Activated T-cell treated with anti-CD3 and anti-CD28 coated beads, Interleukin-2, amount 50 U/mL, for 72 hours (primary cell): Measurements from ENCODE around the gene GRID1. TPM values are rescaled to one million over a fixed set of nuclear protein-coding genes. Genes with fewer than 3 reads are reported as not detected.

Experiments used
- ATAC-seq, 2 donors: fragments of 150-1000 bp; cut with Tn5 transposase; replicated peaks in 1 of 2; 2 replicates each; pipeline ENCODE4 v1.10.0; 2021; ENCODE audit warnings: moderate library complexity in 2 of 2, mild to moderate bottlenecking in 1 of 2
- DNase-seq, 2 donors: peaks; one replicate each; pipeline ENCODE4 v3.0.0; 2021 to 2022; ENCODE audit warnings: mixed read lengths in 1 of 2
- H3K27ac Mint-ChIP-seq: one replicate; pipeline ENCODE4 v1.8.0; 2022; ENCODE audit warnings: mild to moderate bottlenecking, moderate library complexity, mixed read lengths
- H3K27me3 Mint-ChIP-seq: one replicate; pipeline ENCODE4 v1.8.0; 2022; ENCODE audit warnings: low read depth, mixed read lengths
- H3K36me3 Mint-ChIP-seq, 2 donors: one replicate each; pipeline ENCODE4 v1.8.0; 2022; ENCODE audit warnings: mixed read lengths in 2 of 2, mild to moderate bottlenecking in 1 of 2; ENCODE audit not compliant: insufficient read depth in 2 of 2
- H3K4me1 Mint-ChIP-seq: one replicate; pipeline ENCODE4 v1.8.0; 2022; ENCODE audit warnings: low read depth, mixed read lengths
- H3K4me3 Mint-ChIP-seq, 2 donors: one replicate each; pipeline ENCODE4 v1.8.0; 2022; ENCODE audit warnings: mild to moderate bottlenecking in 2 of 2, mixed read lengths in 2 of 2, moderate library complexity in 2 of 2
- H3K9me3 Mint-ChIP-seq, 2 donors: one replicate each; pipeline ENCODE4 v1.8.0; 2022; ENCODE audit warnings: mixed read lengths in 2 of 2
- total RNA-seq, 2 donors: library from RNA; stranded (reverse); gene quantifications; one replicate each; pipeline ENCODE4 v1.2.3, GENCODE V29; 2022

GRID1 gene
- total RNA-seq, 2 donors from 2014 or later, result not detected

GRCh38 chr10:86258499-86258898, 108.1 kb downstream of the GRID1 start:
- DNase-seq, result no peak
- Mint-ChIP-seq H3K4me1 (no peaks in the 10 kb centered on the region), H3K27ac (no peak overlapping the region), H3K27me3 (peaks cover 33% of the 10 kb centered on the region), H3K9me3 (no peaks in the 10 kb centered on the region), H3K36me3 (no peaks in the 10 kb centered on the region), H3K4me3 (no peak overlapping the region)
- ATAC-seq, result no peak

DNA sequence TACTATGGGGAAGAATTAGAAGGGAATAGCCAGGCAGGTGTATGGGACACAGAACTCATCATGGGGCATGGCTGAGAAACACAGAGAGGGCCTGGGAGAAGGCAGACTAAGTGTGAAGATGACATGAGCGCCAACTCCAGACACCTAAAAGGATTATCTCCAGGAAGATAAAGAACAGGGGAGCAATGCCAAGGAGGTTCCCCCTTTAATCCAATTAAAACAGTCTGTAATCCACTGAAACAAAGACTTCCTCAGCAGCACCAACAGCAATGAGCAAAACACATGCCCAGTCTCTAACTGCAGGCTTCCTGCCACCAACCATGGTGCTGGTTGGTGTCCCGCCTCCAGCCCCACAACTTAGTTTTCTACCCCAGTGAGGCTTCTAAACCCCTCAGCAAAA, 108.9 kb downstream of the GRID1 start:
- H3K27me3 Mint-ChIP-seq, result peaks cover 29% of the 10 kb centered on the region
- no peak for DNase-seq
- H3K4me3 Mint-ChIP-seq, result no peak overlapping the region
- no peaks in the 10 kb centered on the region for H3K9me3 Mint-ChIP-seq
- H3K4me1 Mint-ChIP-seq, result no peaks in the 10 kb centered on the region
- no peaks in the 10 kb centered on the region for H3K36me3 Mint-ChIP-seq
- no peak for ATAC-seq
- no peak overlapping the region for H3K27ac Mint-ChIP-seq

DNA sequence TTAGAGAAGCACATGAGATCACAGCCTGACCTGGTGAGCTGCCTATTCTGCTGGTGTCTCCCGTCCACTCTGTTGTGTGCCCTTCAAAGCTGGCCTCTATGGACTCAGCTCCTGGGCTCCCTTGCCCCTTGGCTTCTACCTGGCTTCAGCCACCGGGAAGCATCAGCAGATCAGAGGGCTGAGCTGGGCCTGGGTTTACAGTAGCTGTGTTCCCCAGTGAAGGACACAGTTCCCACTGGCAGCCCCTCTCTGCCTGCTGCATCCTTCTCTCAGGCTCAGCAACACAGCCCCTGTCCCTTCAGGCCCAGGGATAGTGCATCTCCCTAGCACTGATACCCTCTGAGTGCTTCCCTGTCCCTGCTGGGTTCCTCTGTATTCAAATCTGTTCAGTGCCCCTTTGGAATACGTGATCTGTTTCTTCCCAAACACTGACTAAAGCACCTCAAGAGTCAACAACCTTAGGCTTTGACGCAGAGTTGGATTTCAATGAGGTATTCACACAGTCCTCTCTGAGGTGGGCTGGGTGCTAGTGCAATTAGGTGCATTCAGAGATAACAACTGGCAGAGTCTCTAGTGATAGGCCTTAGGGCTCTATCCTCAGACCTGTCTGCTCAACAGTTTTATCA, 109.8 kb downstream of the GRID1 start:
- ATAC-seq, result no peak
- Mint-ChIP-seq H3K4me1 (no peaks in the 10 kb centered on the region), H3K4me3 (no peak overlapping the region), H3K36me3 (no peaks in the 10 kb centered on the region), H3K27me3 (peaks cover 29% of the 10 kb centered on the region), H3K9me3 (no peaks in the 10 kb centered on the region), H3K27ac (no peak overlapping the region)
- DNase-seq, result no peak

DNA sequence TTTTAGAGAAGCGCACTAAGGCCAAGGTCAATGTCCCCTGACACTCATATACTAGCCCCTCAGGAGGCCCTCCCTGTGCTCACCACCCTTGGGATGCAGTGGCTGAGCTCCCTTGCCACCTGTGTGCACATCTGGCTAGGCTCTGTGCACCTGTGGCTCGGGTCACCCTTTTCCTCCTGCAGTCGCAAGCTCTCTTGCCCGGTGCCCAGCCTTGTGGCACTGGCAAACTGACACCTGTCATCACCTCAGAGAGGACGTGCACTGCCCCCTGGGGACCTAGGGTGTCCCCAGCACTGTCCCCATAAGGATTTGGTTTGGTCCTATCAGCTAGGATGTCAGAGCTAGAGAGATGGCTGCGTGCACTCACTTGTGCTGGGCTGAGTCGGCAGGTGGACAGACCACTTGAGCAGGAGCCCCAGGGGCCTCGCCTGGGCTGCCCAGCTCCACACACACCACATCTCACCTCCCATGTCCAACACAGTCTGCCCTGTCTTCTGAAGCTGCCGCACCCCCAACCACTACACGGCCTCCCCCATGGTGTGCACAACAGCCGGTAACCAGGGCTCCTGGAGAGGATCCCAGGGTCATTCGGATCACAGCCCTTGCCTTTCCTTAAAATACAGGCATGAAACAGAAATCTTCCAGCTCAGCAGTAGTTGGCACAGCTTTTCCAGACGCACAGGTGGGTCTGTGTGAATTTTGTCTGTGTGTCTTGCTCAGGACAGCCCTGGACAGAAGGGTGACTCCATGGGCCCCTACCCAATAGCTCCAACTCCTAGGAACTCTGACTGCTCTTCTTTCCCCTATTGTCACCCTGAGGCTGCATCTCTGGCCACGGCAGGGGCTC, 111.0 kb downstream of the GRID1 start:
- no peaks in the 10 kb centered on the region for H3K36me3 Mint-ChIP-seq
- H3K4me3 Mint-ChIP-seq, result no peak overlapping the region
- peaks cover 28% of the 10 kb centered on the region for H3K27me3 Mint-ChIP-seq
- no peaks in the 10 kb centered on the region for H3K4me1 Mint-ChIP-seq
- no peaks in the 10 kb centered on the region for H3K9me3 Mint-ChIP-seq
- ATAC-seq (no peak), DNase-seq (no peak)
- no peak overlapping the region for H3K27ac Mint-ChIP-seq

DNA sequence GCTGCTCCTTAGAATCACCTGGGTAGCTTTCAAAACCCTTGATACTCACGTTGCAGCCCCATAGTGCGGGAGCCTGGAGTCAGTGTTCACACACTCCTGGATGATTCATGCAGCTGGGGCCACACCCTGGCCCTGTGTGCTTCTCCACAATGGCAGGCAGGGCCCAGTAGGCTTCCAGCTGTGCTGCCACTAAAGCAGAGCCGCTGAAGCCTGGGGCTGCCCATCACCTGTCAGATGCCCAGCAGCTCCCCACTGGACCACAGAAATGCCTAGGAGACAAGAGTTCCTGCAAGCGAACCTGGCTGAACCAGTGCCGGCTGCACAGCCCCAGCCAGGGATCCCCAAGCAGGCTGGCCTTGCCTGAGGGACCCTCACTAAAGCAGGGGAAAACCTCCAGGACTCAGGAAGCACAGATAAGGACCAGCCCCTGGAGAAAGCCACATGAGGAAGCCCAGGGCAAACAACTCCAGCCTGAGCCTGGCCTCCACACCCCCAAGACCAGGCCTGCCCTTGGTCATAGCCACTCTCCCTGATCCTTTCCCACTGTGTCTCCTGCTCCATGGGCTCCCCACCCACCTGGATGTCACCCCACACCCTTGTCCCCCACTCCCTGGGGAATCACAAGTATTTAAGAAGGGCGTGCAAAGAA, 111.9 kb downstream of the GRID1 start:
- Mint-ChIP-seq H3K4me1 (no peaks in the 10 kb centered on the region), H3K27ac (no peak overlapping the region), H3K9me3 (peaks cover 2 to 4% of the 10 kb centered on the region in 2 donors), H3K36me3 (no peaks in the 10 kb centered on the region), H3K27me3 (peaks cover 18% of the 10 kb centered on the region), H3K4me3 (no peak overlapping the region)
- ATAC-seq (no peak), DNase-seq (no peak)

DNA sequence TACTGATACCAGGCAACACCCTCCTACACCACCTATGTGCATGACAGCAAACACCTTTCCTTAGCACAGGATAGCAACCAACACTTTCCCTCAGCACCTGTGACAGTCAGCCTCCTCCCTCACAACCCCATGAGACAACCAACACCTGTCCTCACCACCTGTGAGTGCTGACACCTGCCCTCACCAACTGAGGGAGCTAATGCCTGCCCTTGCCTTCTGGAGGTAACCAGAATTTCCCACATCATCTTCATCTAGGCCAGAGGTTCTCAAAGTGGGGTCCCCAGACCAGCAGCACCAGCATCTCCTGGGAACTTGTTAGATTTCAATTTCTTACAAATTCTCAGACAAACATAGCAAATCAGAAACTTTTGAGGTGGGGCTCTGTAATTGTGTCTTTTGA, 112.5 kb downstream of the GRID1 start:
- no peaks in the 10 kb centered on the region for H3K4me1 Mint-ChIP-seq
- no peak overlapping the region for H3K4me3 Mint-ChIP-seq
- H3K27me3 Mint-ChIP-seq, result peaks cover 13% of the 10 kb centered on the region
- DNase-seq (no peak), ATAC-seq (no peak)
- H3K36me3 Mint-ChIP-seq, result no peaks in the 10 kb centered on the region
- H3K9me3 Mint-ChIP-seq, result peaks cover 2 to 4% of the 10 kb centered on the region in 2 donors
- no peak overlapping the region for H3K27ac Mint-ChIP-seq

DNA sequence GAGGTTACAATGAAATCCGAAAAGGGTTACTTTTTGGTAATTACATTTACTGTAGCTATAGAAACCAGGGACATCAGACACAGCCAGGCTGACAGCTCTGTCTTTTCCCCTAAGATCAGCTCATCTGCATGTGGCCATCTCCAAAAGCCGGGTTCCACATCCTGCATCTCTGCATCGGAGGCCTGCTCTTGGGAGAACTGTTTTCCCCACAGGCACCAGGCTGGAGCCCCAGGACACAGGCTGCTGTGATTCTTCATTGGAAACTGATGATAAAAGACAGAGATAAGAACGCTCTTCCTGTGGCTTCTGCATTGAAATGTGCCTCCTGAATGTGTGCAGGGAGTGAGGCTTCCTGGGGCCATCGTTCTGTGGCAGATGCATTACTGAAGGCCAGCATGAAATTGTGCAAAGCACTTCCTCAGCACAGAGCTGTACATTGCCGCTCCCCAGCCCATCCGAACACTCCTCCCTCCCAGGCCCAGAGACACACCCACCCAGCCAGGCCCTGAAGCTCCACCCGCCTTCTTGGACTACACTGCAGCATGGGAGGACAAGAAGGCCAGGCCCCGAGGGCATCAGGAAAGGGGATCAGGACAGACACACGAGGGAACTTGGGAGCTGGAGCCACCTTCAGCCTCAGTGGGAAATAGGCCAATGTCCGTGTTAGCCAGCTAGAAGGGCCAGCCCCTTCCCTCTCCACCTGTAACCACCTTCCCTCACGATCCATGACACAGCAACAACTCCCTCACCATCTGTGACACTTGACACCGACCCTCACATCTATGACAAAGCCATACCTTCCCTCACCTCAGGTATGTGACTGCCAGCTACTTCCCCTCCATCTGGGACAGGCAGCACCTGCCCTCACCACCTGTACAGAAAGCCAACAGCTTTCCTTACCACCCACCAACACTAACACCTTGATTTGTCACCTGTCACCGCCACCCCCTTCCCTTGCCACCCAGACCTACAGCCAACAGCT, 113.2 kb downstream of the GRID1 start:
- H3K9me3 Mint-ChIP-seq, result peaks cover 2 to 4% of the 10 kb centered on the region in 2 donors
- no peak overlapping the region for H3K4me3 Mint-ChIP-seq
- H3K27ac Mint-ChIP-seq, result no peak overlapping the region
- DNase-seq, result no peak
- H3K27me3 Mint-ChIP-seq, result peaks cover 13% of the 10 kb centered on the region
- H3K4me1 Mint-ChIP-seq, result no peaks in the 10 kb centered on the region
- ATAC-seq, result no peak
- H3K36me3 Mint-ChIP-seq, result no peaks in the 10 kb centered on the region

DNA sequence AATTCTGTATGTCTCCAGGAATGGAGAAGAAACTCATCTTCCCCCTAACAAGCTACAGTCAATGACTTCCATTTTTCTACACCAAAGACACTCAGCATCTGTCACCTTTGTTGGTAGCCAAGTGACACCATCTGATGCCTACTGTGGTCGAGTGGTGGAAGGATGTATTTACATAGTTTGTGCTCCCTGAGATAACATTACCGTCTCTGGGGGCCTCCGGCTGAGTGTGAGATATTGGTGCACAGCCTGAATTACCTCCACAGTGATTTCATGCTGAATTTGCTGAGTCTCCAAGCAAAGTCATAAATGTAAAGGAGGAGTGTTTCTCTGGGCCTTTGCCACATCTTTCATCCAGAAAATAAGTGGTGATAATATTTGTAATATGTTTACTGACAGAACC, 114.0 kb downstream of the GRID1 start:
- no peaks in the 10 kb centered on the region for H3K36me3 Mint-ChIP-seq
- DNase-seq, result no peak
- peaks cover 2 to 4% of the 10 kb centered on the region in 2 donors for H3K9me3 Mint-ChIP-seq
- no peak for ATAC-seq
- peaks cover 13% of the 10 kb centered on the region for H3K27me3 Mint-ChIP-seq
- no peaks in the 10 kb centered on the region for H3K4me1 Mint-ChIP-seq
- H3K4me3 Mint-ChIP-seq, result no peak overlapping the region
- no peak overlapping the region for H3K27ac Mint-ChIP-seq

DNA sequence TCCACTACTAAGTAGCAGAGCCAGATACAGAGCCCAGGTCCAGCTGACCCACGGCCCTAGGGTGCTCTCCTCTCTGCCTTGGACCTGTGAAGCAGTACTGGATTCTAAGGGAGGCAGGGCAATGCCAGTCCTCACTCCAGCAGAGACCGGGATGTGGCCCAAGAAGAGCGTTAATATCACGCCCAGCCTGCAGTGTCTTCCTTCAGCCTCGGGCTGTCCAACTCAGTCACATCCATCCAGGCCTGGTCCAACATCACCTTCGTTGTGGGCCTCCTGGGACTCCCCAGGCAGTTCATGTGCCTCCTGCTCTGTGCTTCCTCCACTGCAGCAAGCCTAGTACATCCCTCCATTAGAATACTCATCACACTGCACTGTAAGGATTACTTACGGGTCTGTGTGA, 114.5 kb downstream of the GRID1 start:
- Mint-ChIP-seq H3K27me3 (peaks cover 8% of the 10 kb centered on the region), H3K4me1 (no peaks in the 10 kb centered on the region), H3K27ac (no peak overlapping the region), H3K9me3 (peaks cover 4 to 7% of the 10 kb centered on the region in 2 donors), H3K4me3 (no peak overlapping the region), H3K36me3 (no peaks in the 10 kb centered on the region)
- ATAC-seq (no peak), DNase-seq (no peak)

GRCh38 chr10:86251426-86251825, 115.2 kb downstream of the GRID1 start:
- no peaks in the 10 kb centered on the region for H3K36me3 Mint-ChIP-seq
- H3K27me3 Mint-ChIP-seq, result peaks cover 7% of the 10 kb centered on the region
- no peaks in the 10 kb centered on the region for H3K4me1 Mint-ChIP-seq
- no peak overlapping the region for H3K4me3 Mint-ChIP-seq
- no peak overlapping the region for H3K27ac Mint-ChIP-seq
- no peak for DNase-seq
- H3K9me3 Mint-ChIP-seq, result peaks cover 7% of the 10 kb centered on the region in 2 donors
- no peak for ATAC-seq

GRCh38 chr10:86250399-86250798, 116.2 kb downstream of the GRID1 start:
- Mint-ChIP-seq H3K36me3 (no peaks in the 10 kb centered on the region), H3K9me3 (peaks cover 7% of the 10 kb centered on the region in 2 donors), H3K27me3 (peaks cover 7% of the 10 kb centered on the region)

DNA sequence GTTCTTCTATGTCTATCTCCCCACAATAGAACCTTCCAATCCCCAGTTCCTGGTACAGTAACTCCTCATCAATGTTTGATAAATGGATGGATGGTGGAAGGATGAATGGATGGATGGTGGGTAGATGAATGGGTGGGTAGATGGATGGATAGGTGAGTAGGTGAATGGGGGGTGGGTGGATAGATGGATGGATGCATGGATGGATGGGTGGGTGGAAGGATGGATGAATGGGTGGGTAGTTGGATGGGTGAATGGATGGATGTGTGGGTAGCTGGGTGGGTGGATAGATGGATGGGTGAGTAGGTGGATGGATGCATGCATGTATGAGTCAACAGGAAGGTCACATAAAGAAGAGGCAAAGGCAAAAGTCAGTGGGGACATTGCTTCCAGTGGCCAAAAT, 116.8 kb downstream of the GRID1 start:
- ATAC-seq, result no peak
- Mint-ChIP-seq H3K36me3 (no peaks in the 10 kb centered on the region), H3K27me3 (peaks cover 7% of the 10 kb centered on the region), H3K4me3 (no peak overlapping the region), H3K4me1 (no peaks in the 10 kb centered on the region), H3K9me3 (peaks cover 7% of the 10 kb centered on the region in 2 donors), H3K27ac (no peak overlapping the region)
- DNase-seq, result no peak

More at GRCh38 chr10:86250399-86250798, 116.2 kb downstream of the GRID1 start:
- H3K4me1 Mint-ChIP-seq, result no peaks in the 10 kb centered on the region
- DNase-seq (no peak), ATAC-seq (no peak)
- no peak overlapping the region for H3K27ac Mint-ChIP-seq
- no peak overlapping the region for H3K4me3 Mint-ChIP-seq
